H9 (cell line): ENCODE results near the gene MAP3K20. TPM values are rescaled to one million over a fixed set of nuclear protein-coding genes. Genes with fewer than 3 reads are reported as not detected.
A peak's percentile ranks its signal among the peaks of the same experiment; 100 is the strongest.

Source experiments
- DNase-seq: peaks from one replicate; pipeline ENCODE4 v3.0.0-alpha.2; 2017
- H2AFZ ChIP-seq: one replicate; pipeline ENCODE4 v1.6.1; 2013; ENCODE audit warnings: mild to moderate bottlenecking, low read length, control low read depth, moderate library complexity
- H2AK5ac ChIP-seq: 2 replicates; pipeline ENCODE4 v1.6.1; 2013; ENCODE audit warnings: low read length, control low read depth, mixed read lengths; ENCODE audit not compliant: insufficient read length
- H2BK120ac ChIP-seq: one replicate; pipeline ENCODE4 v1.6.1; 2013; ENCODE audit warnings: low read depth, mild to moderate bottlenecking, low read length, control low read depth, inconsistent platforms; ENCODE audit not compliant: poor library complexity, severe bottlenecking
- H2BK12ac ChIP-seq: 2 replicates; pipeline ENCODE4 v1.6.1; 2013; ENCODE audit warnings: low read length, control low read depth, mixed read lengths, low read depth; ENCODE audit not compliant: insufficient read length
- H2BK15ac ChIP-seq: 2 replicates; pipeline ENCODE4 v1.6.1; 2013; ENCODE audit warnings: low read depth, low read length, control low read depth
- H2BK20ac ChIP-seq: one replicate; pipeline ENCODE4 v1.6.1; 2013; ENCODE audit warnings: low read depth, mild to moderate bottlenecking, low read length, control low read depth, inconsistent platforms; ENCODE audit not compliant: poor library complexity, severe bottlenecking
- H2BK5ac ChIP-seq: 2 replicates; pipeline ENCODE4 v1.6.1; 2013; ENCODE audit warnings: low read length, control low read depth, mixed read lengths; ENCODE audit not compliant: insufficient read length
- H3K14ac ChIP-seq: 2 replicates; pipeline ENCODE4 v1.6.1; 2013; ENCODE audit warnings: low read length, control low read depth; ENCODE audit not compliant: insufficient read depth
- H3K18ac ChIP-seq: 2 replicates; pipeline ENCODE4 v1.6.1; 2013; ENCODE audit warnings: low read depth, mild to moderate bottlenecking, mixed read lengths, low read length, control low read depth; ENCODE audit not compliant: insufficient read length
- H3K23ac ChIP-seq: 2 replicates; pipeline ENCODE4 v1.6.1; 2013; ENCODE audit warnings: low read length, control low read depth, mixed read lengths, low read depth; ENCODE audit not compliant: insufficient read length
- H3K23me2 ChIP-seq: 2 replicates; pipeline ENCODE4 v1.6.1; 2013; ENCODE audit warnings: low read depth, mild to moderate bottlenecking, mixed read lengths, low read length, control low read depth; ENCODE audit not compliant: insufficient read length, poor library complexity, severe bottlenecking
- H3K27ac ChIP-seq: 2 replicates; pipeline ENCODE4 v1.5.1; 2013; ENCODE audit warnings: low read length, control low read depth, mixed read lengths, low read depth; ENCODE audit not compliant: insufficient read length
- H3K27me3 ChIP-seq: 2 replicates; pipeline ENCODE4 v1.6.1; 2013; ENCODE audit warnings: low read length, control low read depth, inconsistent platforms; ENCODE audit not compliant: insufficient read depth
- H3K4ac ChIP-seq: 2 replicates; pipeline ENCODE4 v1.6.1; 2013; ENCODE audit warnings: low read depth, mild to moderate bottlenecking, control low read depth, inconsistent platforms, low read length, moderate library complexity
- H3K4me1 ChIP-seq: 2 replicates; pipeline ENCODE4 v1.6.1; 2013; ENCODE audit warnings: low read length, control low read depth, inconsistent platforms; ENCODE audit not compliant: insufficient read depth
- H3K4me2 ChIP-seq: 2 replicates; pipeline ENCODE4 v1.6.1; 2013; ENCODE audit warnings: low read length, control low read depth, mixed read lengths; ENCODE audit not compliant: insufficient read length, insufficient read depth
- H3K56ac ChIP-seq: 2 replicates; pipeline ENCODE4 v1.6.1; 2013; ENCODE audit warnings: low read depth, mild to moderate bottlenecking, mixed read lengths, low read length, control low read depth; ENCODE audit not compliant: insufficient read length
- H3K79me1 ChIP-seq: 2 replicates; pipeline ENCODE4 v1.6.1; 2013; ENCODE audit warnings: low read depth, mild to moderate bottlenecking, moderate library complexity, low read length, control low read depth, inconsistent platforms; ENCODE audit not compliant: insufficient read depth, poor library complexity, severe bottlenecking
- H3K79me2 ChIP-seq: 2 replicates; pipeline ENCODE4 v1.6.1; 2013; ENCODE audit warnings: low read length, control low read depth, inconsistent platforms; ENCODE audit not compliant: insufficient read depth
- H3K9ac ChIP-seq: 2 replicates; pipeline ENCODE4 v1.6.1; 2013; ENCODE audit warnings: low read length, control low read depth, mixed read lengths; ENCODE audit not compliant: insufficient read length; ENCODE audit errors: extremely low read depth
- H3K9me3 ChIP-seq: one replicate; pipeline ENCODE4 v1.6.1; 2013; ENCODE audit warnings: low read depth, low read length, inconsistent platforms; ENCODE audit not compliant: control insufficient read depth
- H3T11ph ChIP-seq: one replicate; pipeline ENCODE4 v1.6.1; 2013; ENCODE audit warnings: mild to moderate bottlenecking, low read length, control low read depth, inconsistent platforms
- H4K20me1 ChIP-seq: one replicate; pipeline ENCODE4 v1.6.1; 2013; ENCODE audit not compliant: control insufficient read depth, insufficient read length, insufficient read depth
- H4K5ac ChIP-seq: 2 replicates; pipeline ENCODE4 v1.6.1; 2013; ENCODE audit warnings: low read depth, mild to moderate bottlenecking, mixed read lengths, low read length, control low read depth; ENCODE audit not compliant: insufficient read length
- H4K8ac ChIP-seq: replicated peaks from 2 replicates; pipeline ENCODE4 v1.6.1; 2013; ENCODE audit warnings: low read length, control low read depth, mixed read lengths, low read depth; ENCODE audit not compliant: insufficient read length
- H4K91ac ChIP-seq: 2 replicates; pipeline ENCODE4 v1.6.1; 2013; ENCODE audit warnings: low read depth, mild to moderate bottlenecking, moderate library complexity, mixed read lengths, low read length, control low read depth; ENCODE audit not compliant: insufficient read length
- H3K27ac Mint-ChIP-seq, 3 experiments: 2 replicates in 2 of 3; 3 replicates in 1 of 3; pipeline ENCODE4 v1.8.0; 2020 to 2021; ENCODE audit warnings: mixed read lengths in 3 of 3, mild to moderate bottlenecking in 1 of 3, moderate library complexity in 1 of 3
- H3K27me3 Mint-ChIP-seq: 2 replicates; pipeline ENCODE4 v1.8.0; 2021; ENCODE audit warnings: low read depth, mild to moderate bottlenecking, moderate library complexity, mixed read lengths
- H3K36me3 Mint-ChIP-seq, 3 experiments: 2 replicates in 2 of 3; 3 replicates in 1 of 3; pipeline ENCODE4 v1.8.0; 2020 to 2021; ENCODE audit warnings: low read depth in 3 of 3, mixed read lengths in 3 of 3; ENCODE audit not compliant: insufficient read depth in 1 of 3
- H3K4me1 Mint-ChIP-seq, 2 experiments: 2 replicates each; pipeline ENCODE4 v1.8.0; 2020; ENCODE audit warnings: mixed read lengths in 2 of 2
- H3K4me3 Mint-ChIP-seq, 2 experiments: 2 replicates in 1 of 2; 3 replicates in 1 of 2; pipeline ENCODE4 v1.8.0; 2020 to 2021; ENCODE audit warnings: mild to moderate bottlenecking in 2 of 2, mixed read lengths in 2 of 2, moderate library complexity in 1 of 2
- H3K9me3 Mint-ChIP-seq, 2 experiments: 2 replicates in 1 of 2; 3 replicates in 1 of 2; pipeline ENCODE4 v1.8.0; 2020; ENCODE audit warnings: mild to moderate bottlenecking in 2 of 2, mixed read lengths in 2 of 2, moderate library complexity in 1 of 2
- CTCF ChIP-seq: fragments of 200-600 bp; sonication (generic); conservative IDR thresholded peaks from 3 replicates; pipeline ENCODE4 v1.8.0; 2021; ENCODE audit warnings: antibody characterized with exemption, mild to moderate bottlenecking
- WGBS: extraction: QIAGEN DNeasy Blood & Tissue Kit; methylation state at CpG from one replicate; pipeline ENCODE4 v1.1.7; 2013; ENCODE audit warnings: missing lambda C conversion rate, low lambda C conversion rate, mixed read lengths; ENCODE audit not compliant: insufficient read length; ENCODE audit errors: extremely low coverage; 5-methylcytosine and 5-hydroxymethylcytosine counted together
- total RNA-seq: library from RNA; stranded (reverse); gene quantifications from 2 replicates; pipeline ENCODE4 v1.2.1, GENCODE V29; 2021

MAP3K20 gene
- total RNA-seq, 1 experiment from 2014 or later, result 8.7 TPM

- no peak overlapping the region for H3K4ac ChIP-seq
- H3T11ph ChIP-seq, result peak overlapping the region; percentile 92
- H2AK5ac ChIP-seq, result no peak overlapping the region
- H3K27me3 ChIP-seq, result no peaks in the 10 kb centered on the region
- H3K27ac Mint-ChIP-seq, result peak overlapping the region in 2 of 3 experiments; percentile 34 to 64; a peak in 4 of 7 replicates
- H4K20me1 ChIP-seq, result no peaks in the 10 kb centered on the region
- H2BK12ac ChIP-seq, result no peak overlapping the region
- no peak overlapping the region for H4K8ac ChIP-seq
- no peak for DNase-seq
- H2BK120ac ChIP-seq, result no peak overlapping the region
- H3K27ac ChIP-seq, result no peak overlapping the region
- H3K18ac ChIP-seq, result no peak overlapping the region
- H3K9me3 Mint-ChIP-seq, result no peaks in the 10 kb centered on the region
- H3K4me1 ChIP-seq, result peaks cover 30% of the 10 kb centered on the region; the same call in 1 of the 2 replicates
- H3K4me3 Mint-ChIP-seq, result no peak overlapping the region
- no peak overlapping the region for H3K9ac ChIP-seq
- no peak overlapping the region for H4K5ac ChIP-seq
- no peak overlapping the region for H2BK5ac ChIP-seq
- no CpG with 5 or more reads among the region's 1 CpG for WGBS
- no peak overlapping the region for H3K4me2 ChIP-seq
- no peak overlapping the region for H2BK20ac ChIP-seq
- H2AFZ ChIP-seq, result no peak overlapping the region
- no peaks in the 10 kb centered on the region for H3K36me3 Mint-ChIP-seq
- no peaks in the 10 kb centered on the region for H3K79me2 ChIP-seq
- no peak overlapping the region for H4K91ac ChIP-seq
- H3K23ac ChIP-seq, result no peak overlapping the region
- H3K9me3 ChIP-seq, result no peaks in the 10 kb centered on the region
- no peaks in the 10 kb centered on the region for H3K79me1 ChIP-seq
- H3K4me1 Mint-ChIP-seq, result peaks cover 60 to 64% of the 10 kb centered on the region in 2 experiments
- H3K14ac ChIP-seq, result no peak overlapping the region
- H3K27me3 Mint-ChIP-seq, result no peaks in the 10 kb centered on the region
- no peaks in the 10 kb centered on the region for H3K23me2 ChIP-seq
- TF ChIP-seq CTCF, result no peak
- H3K56ac ChIP-seq, result no peak overlapping the region
- H2BK15ac ChIP-seq, result no peak overlapping the region
These were observed 118.3 kb downstream of the MAP3K20 start for GRCh38 chr2:173193925-173194324.
